Activated naive CD4-positive, alpha-beta T cell treated with anti-CD3 and anti-CD28 coated beads for 36 hours (primary cell): ENCODE results near the gene SMTN. TPM values are rescaled to one million over a fixed set of nuclear protein-coding genes. Genes with fewer than 3 reads are reported as not detected.

ENCODE experiments used
- CTCF ChIA-PET: fragments of 350-600 bp; sonication (Branson Sonifier 250); formaldehyde crosslinking; loops from one replicate; lab custom pipeline; 2021; ENCODE audit warnings: antibody characterized with exemption; lab: Charles Lee
- DNase-seq: peaks from one replicate; pipeline ENCODE4 v3.0.0-alpha.2; 2020
- H3K27ac Mint-ChIP-seq: one replicate; pipeline ENCODE4 v1.8.0; 2021; ENCODE audit warnings: mild to moderate bottlenecking, mixed read lengths
- H3K27me3 Mint-ChIP-seq: one replicate; pipeline ENCODE4 v1.8.0; 2021; ENCODE audit warnings: low read depth, mixed read lengths
- H3K36me3 Mint-ChIP-seq: one replicate; pipeline ENCODE4 v1.8.0; 2021; ENCODE audit warnings: low read depth, mixed read lengths
- H3K4me1 Mint-ChIP-seq: one replicate; pipeline ENCODE4 v1.8.0; 2021; ENCODE audit warnings: low read depth, mixed read lengths
- H3K4me3 Mint-ChIP-seq: one replicate; pipeline ENCODE4 v1.8.0; 2021; ENCODE audit warnings: mild to moderate bottlenecking, moderate library complexity, mixed read lengths
- H3K9me3 Mint-ChIP-seq: one replicate; pipeline ENCODE4 v1.8.0; 2021; ENCODE audit warnings: mixed read lengths
- intact Hi-C: fragments of 100-400 bp; cut with micrococcal nuclease; formaldehyde crosslinking; loops from one replicate; pipeline ENCODE4 v1.15.1; 2023
- total RNA-seq, 2 experiments: library from RNA; stranded (reverse); gene quantifications; one replicate each; pipeline ENCODE4 v1.2.3, GENCODE V29; 2021

Gene SMTN
- total RNA-seq, 2 experiments from 2014 or later = 46.2 to 47.6 TPM

GRCh38 chr22:31142285-31142684 lies 61.2 kb downstream of the SMTN start:
- Mint-ChIP-seq H3K4me3 (no peak overlapping the region), H3K9me3 (peaks cover 2% of the 10 kb centered on the region), H3K27me3 (no peaks in the 10 kb centered on the region), H3K4me1 (peaks cover 10% of the 10 kb centered on the region), H3K27ac (no peak overlapping the region), H3K36me3 (no peaks in the 10 kb centered on the region)
- intact Hi-C loops = no loop called here
- no peak for DNase-seq
- CTCF ChIA-PET = no interaction called here

GRCh38 chr22:31143038-31143437 lies 61.9 kb downstream of the SMTN start:
- peaks cover 10% of the 10 kb centered on the region for H3K4me1 Mint-ChIP-seq
- intact Hi-C loops = no loop called here
- DNase-seq = no peak
- no peak overlapping the region for H3K27ac Mint-ChIP-seq
- CTCF ChIA-PET = no interaction called here
- H3K9me3 Mint-ChIP-seq = peaks cover 2% of the 10 kb centered on the region
- no peaks in the 10 kb centered on the region for H3K27me3 Mint-ChIP-seq
- H3K4me3 Mint-ChIP-seq = no peak overlapping the region
- no peaks in the 10 kb centered on the region for H3K36me3 Mint-ChIP-seq

DNA sequence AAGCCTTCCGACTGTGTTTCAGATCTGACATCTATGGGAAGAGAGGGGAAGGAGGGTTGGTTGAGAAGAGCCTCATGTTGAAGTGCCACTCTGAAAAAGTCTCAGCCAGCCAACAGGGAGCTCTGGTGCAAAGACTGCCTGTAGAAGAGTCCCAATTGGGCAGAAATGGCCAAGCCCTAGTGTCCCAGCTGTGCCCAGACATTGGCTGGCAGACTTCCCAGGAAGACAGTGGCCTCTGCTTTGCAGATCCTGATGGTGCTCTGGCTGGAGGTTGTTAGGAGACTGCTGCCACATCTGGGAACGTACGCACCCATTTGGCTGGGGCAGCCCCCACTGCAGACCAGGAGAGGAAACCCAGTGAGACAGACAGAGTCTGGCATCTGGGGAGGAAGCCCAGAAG lies 62.4 kb downstream of the SMTN start:
- CTCF ChIA-PET = interaction anchor here (1.0 kb wide), 1 partner anchor 34 kb away, joined by 3 read pairs; no protein-coding TSS in a partner anchor
- no peak overlapping the region for H3K27ac Mint-ChIP-seq
- H3K4me1 Mint-ChIP-seq = peaks cover 10% of the 10 kb centered on the region
- no peaks in the 10 kb centered on the region for H3K27me3 Mint-ChIP-seq
- H3K36me3 Mint-ChIP-seq = no peaks in the 10 kb centered on the region
- H3K4me3 Mint-ChIP-seq = no peak overlapping the region
- H3K9me3 Mint-ChIP-seq = peaks cover 2% of the 10 kb centered on the region
- DNase-seq = no peak
- intact Hi-C loops = no loop called here

GRCh38 chr22:31144223-31144622 lies 63.1 kb downstream of the SMTN start:
- Mint-ChIP-seq H3K4me1 (peaks cover 10% of the 10 kb centered on the region), H3K36me3 (no peaks in the 10 kb centered on the region), H3K4me3 (no peak overlapping the region), H3K27me3 (no peaks in the 10 kb centered on the region), H3K9me3 (peaks cover 2% of the 10 kb centered on the region), H3K27ac (peak overlapping the region; percentile 20)
- peak; percentile 43 for DNase-seq
- intact Hi-C loops = no loop called here
- CTCF ChIA-PET = interaction anchor here (0.9 to 1.0 kb wide), 2 partner anchors 35 to 36 kb away, joined by 3 to 4 read pairs; no protein-coding TSS in a partner anchor

GRCh38 chr22:31148488-31148887 lies 67.4 kb downstream of the SMTN start:
- intact Hi-C loops = loop anchor here (1.0 to 5.0 kb wide), 3 partner anchors 41 to 386 kb away; partner anchors contain the start of gene SELENOM
- H3K9me3 Mint-ChIP-seq = peaks cover 2% of the 10 kb centered on the region
- CTCF ChIA-PET = interaction anchor here (0.6 to 1.7 kb wide), 6 partner anchors 11 to 180 kb away, joined by 3 to 6 read pairs (median 4); partner anchors contain the start of genes MORC2 and RNF185
- H3K27ac Mint-ChIP-seq = no peak overlapping the region
- no peaks in the 10 kb centered on the region for H3K36me3 Mint-ChIP-seq
- H3K27me3 Mint-ChIP-seq = peaks cover 3% of the 10 kb centered on the region
- H3K4me1 Mint-ChIP-seq = peaks cover 8% of the 10 kb centered on the region
- no peak overlapping the region for H3K4me3 Mint-ChIP-seq
- DNase-seq = no peak

DNA sequence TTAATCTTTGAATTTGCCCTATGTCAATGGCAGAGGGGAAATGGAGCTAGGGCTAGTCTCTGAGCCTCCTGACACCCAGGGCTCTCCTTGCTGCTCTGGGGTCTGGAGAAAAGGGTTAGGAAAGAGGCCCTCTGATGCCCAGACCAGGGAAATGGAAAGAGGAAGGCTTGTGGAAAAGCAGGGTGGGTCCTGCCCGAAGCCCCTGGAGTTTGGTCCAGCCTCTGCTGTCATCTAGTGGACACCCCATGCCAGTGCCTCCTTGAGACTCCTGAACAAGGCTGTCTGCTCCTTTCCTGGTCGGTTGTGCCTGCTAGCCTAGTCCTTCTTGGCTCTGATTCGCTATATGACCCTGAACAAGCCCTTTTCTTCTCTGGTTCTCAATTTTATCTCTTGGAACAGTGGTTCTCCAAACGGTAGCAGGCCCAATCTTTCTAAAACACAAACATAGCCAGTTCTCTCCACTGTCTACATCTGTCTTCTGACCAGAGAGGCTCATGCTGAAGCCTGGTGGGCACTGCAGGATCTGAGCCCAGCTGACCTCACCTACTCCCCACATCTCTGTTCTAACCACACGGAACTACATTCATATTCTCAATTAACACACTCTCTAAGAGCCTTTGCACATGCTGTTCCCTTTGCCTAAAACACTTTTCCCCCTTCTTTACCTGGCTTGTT lies 68.0 kb downstream of the SMTN start:
- CTCF ChIA-PET = interaction anchor here (0.7 to 1.7 kb wide), 5 partner anchors 53 to 202 kb away, joined by 3 to 6 read pairs (median 3); no protein-coding TSS in a partner anchor
- intact Hi-C loops = loop anchor here (1.0 to 5.0 kb wide), 4 partner anchors 42 to 386 kb away; partner anchors contain the start of gene SELENOM
- H3K9me3 Mint-ChIP-seq = peaks cover 2% of the 10 kb centered on the region

DNA sequence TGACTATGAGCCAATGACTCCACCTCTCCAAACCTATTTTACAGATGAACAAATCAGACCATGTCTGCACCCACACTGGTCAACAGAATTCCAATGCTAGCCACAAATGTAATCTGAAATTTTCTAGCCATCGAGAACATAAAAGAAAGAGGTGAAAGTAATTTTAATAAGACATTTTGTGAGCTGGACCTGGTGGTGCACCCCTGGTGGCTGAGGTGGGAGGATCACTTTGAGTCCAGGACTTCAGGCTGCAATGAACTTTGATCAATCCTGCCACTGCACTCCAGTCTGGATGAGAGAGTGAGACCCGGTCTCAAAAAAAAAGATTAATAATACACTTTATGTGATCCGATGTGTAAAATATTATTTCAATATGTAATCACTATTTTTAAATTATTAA lies 69.5 kb downstream of the SMTN start:
- H3K36me3 Mint-ChIP-seq = no peaks in the 10 kb centered on the region
- no peak for DNase-seq
- H3K27ac Mint-ChIP-seq = no peak overlapping the region
- peaks cover 2% of the 10 kb centered on the region for H3K9me3 Mint-ChIP-seq
- CTCF ChIA-PET = interaction anchor here (0.6 kb wide), 1 partner anchor 57 kb away, joined by 4 read pairs; no protein-coding TSS in a partner anchor
- peaks cover 3% of the 10 kb centered on the region for H3K27me3 Mint-ChIP-seq
- H3K4me1 Mint-ChIP-seq = no peaks in the 10 kb centered on the region
- intact Hi-C loops = no loop called here
- H3K4me3 Mint-ChIP-seq = no peak overlapping the region

More for the DNA sequence above, 68.0 kb downstream of the SMTN start:
- Mint-ChIP-seq H3K4me1 (peaks cover 3% of the 10 kb centered on the region), H3K27me3 (peaks cover 3% of the 10 kb centered on the region), H3K27ac (no peak overlapping the region), H3K4me3 (no peak overlapping the region), H3K36me3 (no peaks in the 10 kb centered on the region)
- peak; percentile 62 for DNase-seq

- no peaks in the 10 kb centered on the region for H3K4me1 Mint-ChIP-seq
- no peak overlapping the region for H3K4me3 Mint-ChIP-seq
- peaks cover 2% of the 10 kb centered on the region for H3K9me3 Mint-ChIP-seq
- peaks cover 3% of the 10 kb centered on the region for H3K27me3 Mint-ChIP-seq
- CTCF ChIA-PET = no interaction called here
- H3K27ac Mint-ChIP-seq = no peak overlapping the region
- intact Hi-C loops = no loop called here
- DNase-seq = no peak
- no peaks in the 10 kb centered on the region for H3K36me3 Mint-ChIP-seq
Measured at GRCh38 chr22:31151872-31152271, 70.8 kb downstream of the SMTN start.

- Mint-ChIP-seq H3K4me3 (no peak overlapping the region), H3K4me1 (no peaks in the 10 kb centered on the region), H3K27ac (no peak overlapping the region), H3K36me3 (no peaks in the 10 kb centered on the region), H3K9me3 (no peaks in the 10 kb centered on the region), H3K27me3 (peaks cover 3% of the 10 kb centered on the region)
- intact Hi-C loops = no loop called here
- DNase-seq = no peak
- CTCF ChIA-PET = interaction anchor here (0.7 kb wide), 1 partner anchor 16 kb away, joined by 4 read pairs; no protein-coding TSS in a partner anchor
Measured at GRCh38 chr22:31153357-31153756, 72.2 kb downstream of the SMTN start.

Other genes with a start within 250 kb of the SMTN start
- gene MORC2, start 112.5 kb upstream of the SMTN start, total RNA-seq = 10 to 100 TPM; 18.3 to 18.6 TPM
- gene TUG1, start 112.1 kb upstream of the SMTN start, total RNA-seq = 10 to 100 TPM; 42.3 to 44.0 TPM
- 10 to 100 TPM in 1 of 2 experiments, 1 to 10 TPM in 1; 9.3 to 11.0 TPM for gene SELENOM, start 26.2 kb downstream of the SMTN start, total RNA-seq
- gene INPP5J, start 41.6 kb downstream of the SMTN start, total RNA-seq = under 1 TPM; 0.12 to 0.17 TPM
- not detected for gene PLA2G3, start 59.2 kb downstream of the SMTN start, total RNA-seq
- gene RNF185, start 78.9 kb downstream of the SMTN start, total RNA-seq = 10 to 100 TPM; 11.3 to 12.3 TPM
- 10 to 100 TPM; 50.8 to 50.9 TPM for gene LIMK2, start 131.0 kb downstream of the SMTN start, total RNA-seq
- gene PIK3IP1, start 211.2 kb downstream of the SMTN start, total RNA-seq = 10 to 100 TPM; 27.4 to 28.6 TPM